Tibial artery (tissue), 4 donors: ENCODE measurements around the gene ALDH18A1.

Source experiments
- DNase-seq, 2 donors: peaks; one replicate each; pipeline ENCODE4 v3.0.0-alpha.2; 2019
- H3K27ac ChIP-seq, 2 donors: fragments of 200-600 bp; sonication (generic) in 1 of 2; 1 replicate in 1 of 2; 2 replicates in 1 of 2; pipeline ENCODE4 v1.5.1; 2018 to 2019; ENCODE audit warnings: mild to moderate bottlenecking in 1 of 2
- H3K27me3 ChIP-seq, 2 donors: fragments of 200-600 bp; sonication (generic) in 1 of 2; one replicate each; pipeline versions ENCODE4 v1.5.1 to v1.6.0; 2016 to 2019
- H3K36me3 ChIP-seq, 3 donors: fragments of 200-600 bp; sonication (generic) in 2 of 3; one replicate each; pipeline ENCODE4 v1.5.1; 2016 to 2019; ENCODE audit warnings: mild to moderate bottlenecking in 2 of 3
- H3K4me1 ChIP-seq, 4 donors: fragments of 200-600 bp; sonication (generic) in 2 of 4; 1 replicate in 3 of 4; 2 replicates in 1 of 4; pipeline ENCODE4 v1.5.1; 2016 to 2019
- H3K4me3 ChIP-seq, 2 donors: fragments of 200-600 bp; sonication (generic) in 1 of 2; 1 replicate in 1 of 2; 2 replicates in 1 of 2; pipeline ENCODE4 v1.5.1; 2018 to 2019; ENCODE audit warnings: mild to moderate bottlenecking in 2 of 2
- H3K9me3 ChIP-seq, 3 donors: fragments of 200-600 bp; sonication (generic) in 1 of 3; one replicate each; pipeline ENCODE4 v1.5.1; 2016 to 2019
- intact Hi-C: fragments of 100-400 bp; cut with DNase I; formaldehyde crosslinking; loops from one replicate; pipeline ENCODE4 v1.15.0; 2023; ENCODE audit warnings: low total_unique reads
- TF ChIP-seq, protein P1 (sequence below), 2 experiments: fragments of 200-600 bp in 1 of 2; fragments of 450-650 bp in 1 of 2; IDR thresholded peaks; one replicate each; pipeline ENCODE4 v1.5.1; 2017 to 2019; ENCODE audit warnings: antibody characterized with exemption in 2 of 2, mild to moderate bottlenecking in 1 of 2, moderate library complexity in 1 of 2

Gene ALDH18A1

DNA sequence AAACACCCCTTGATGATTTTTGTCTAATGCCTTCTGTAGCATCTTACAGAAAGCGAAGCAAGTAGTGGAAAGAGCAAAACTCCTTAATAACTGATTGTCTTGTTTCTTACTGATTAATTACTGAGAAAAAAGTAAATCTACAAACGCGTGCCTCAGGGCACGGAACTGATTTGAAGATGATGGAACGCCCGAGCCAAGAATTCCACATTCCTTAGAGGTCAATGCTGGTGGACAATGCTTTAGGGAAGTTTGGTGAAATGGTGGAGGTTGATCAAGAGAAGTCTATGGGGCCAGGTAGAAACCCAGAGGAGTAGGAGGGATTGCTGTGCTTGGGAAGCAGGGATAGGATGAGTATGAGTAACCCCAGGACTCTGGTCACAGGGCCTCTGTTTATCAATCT is 90.4 kb downstream of the ALDH18A1 start:
- no peaks in the 10 kb centered on the region for H3K36me3 ChIP-seq
- peaks cover 0 to 17% (median 9%) of the 10 kb centered on the region in 4 donors for H3K4me1 ChIP-seq
- H3K27me3 ChIP-seq = no peaks in the 10 kb centered on the region
- no peaks in the 10 kb centered on the region for H3K9me3 ChIP-seq
- H3K4me3 ChIP-seq = no peak overlapping the region
- no peak for DNase-seq
- intact Hi-C loops = no loop called here
- TF ChIP-seq, protein P1, sequence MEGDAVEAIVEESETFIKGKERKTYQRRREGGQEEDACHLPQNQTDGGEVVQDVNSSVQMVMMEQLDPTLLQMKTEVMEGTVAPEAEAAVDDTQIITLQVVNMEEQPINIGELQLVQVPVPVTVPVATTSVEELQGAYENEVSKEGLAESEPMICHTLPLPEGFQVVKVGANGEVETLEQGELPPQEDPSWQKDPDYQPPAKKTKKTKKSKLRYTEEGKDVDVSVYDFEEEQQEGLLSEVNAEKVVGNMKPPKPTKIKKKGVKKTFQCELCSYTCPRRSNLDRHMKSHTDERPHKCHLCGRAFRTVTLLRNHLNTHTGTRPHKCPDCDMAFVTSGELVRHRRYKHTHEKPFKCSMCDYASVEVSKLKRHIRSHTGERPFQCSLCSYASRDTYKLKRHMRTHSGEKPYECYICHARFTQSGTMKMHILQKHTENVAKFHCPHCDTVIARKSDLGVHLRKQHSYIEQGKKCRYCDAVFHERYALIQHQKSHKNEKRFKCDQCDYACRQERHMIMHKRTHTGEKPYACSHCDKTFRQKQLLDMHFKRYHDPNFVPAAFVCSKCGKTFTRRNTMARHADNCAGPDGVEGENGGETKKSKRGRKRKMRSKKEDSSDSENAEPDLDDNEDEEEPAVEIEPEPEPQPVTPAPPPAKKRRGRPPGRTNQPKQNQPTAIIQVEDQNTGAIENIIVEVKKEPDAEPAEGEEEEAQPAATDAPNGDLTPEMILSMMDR (IDR thresholded peaks at IDR 0.05) = no peak
- H3K27ac ChIP-seq = no peak overlapping the region

DNA sequence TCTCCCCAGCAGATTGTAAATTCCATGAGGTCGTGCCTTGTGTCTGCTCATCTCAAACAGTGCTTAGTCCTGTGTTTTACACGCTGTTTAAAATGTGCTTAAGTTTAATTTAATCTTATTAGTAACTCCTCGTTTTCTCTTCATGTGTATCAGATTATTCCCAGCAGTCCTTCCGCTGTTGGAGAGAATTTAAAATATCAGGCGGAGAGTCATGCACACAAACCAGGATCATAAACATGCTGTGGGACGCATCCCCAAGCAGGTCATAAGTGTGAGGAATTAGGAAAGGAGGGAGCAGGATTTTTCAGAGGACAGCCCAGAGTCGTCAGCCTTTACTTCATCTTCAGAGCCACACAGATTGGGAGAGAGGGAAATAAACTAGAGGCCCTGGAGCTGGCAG is 91.2 kb downstream of the ALDH18A1 start:
- H3K27ac ChIP-seq = no peak overlapping the region
- peaks cover 0 to 17% (median 9%) of the 10 kb centered on the region in 4 donors for H3K4me1 ChIP-seq
- H3K36me3 ChIP-seq = peaks cover 0 to 3% (median 0%) of the 10 kb centered on the region in 3 donors
- DNase-seq = no peak
- H3K27me3 ChIP-seq = no peaks in the 10 kb centered on the region
- H3K9me3 ChIP-seq = no peaks in the 10 kb centered on the region
- H3K4me3 ChIP-seq = no peak overlapping the region
- TF ChIP-seq, protein P1 (IDR thresholded peaks at IDR 0.05) = no peak
- intact Hi-C loops = no loop called here

DNA sequence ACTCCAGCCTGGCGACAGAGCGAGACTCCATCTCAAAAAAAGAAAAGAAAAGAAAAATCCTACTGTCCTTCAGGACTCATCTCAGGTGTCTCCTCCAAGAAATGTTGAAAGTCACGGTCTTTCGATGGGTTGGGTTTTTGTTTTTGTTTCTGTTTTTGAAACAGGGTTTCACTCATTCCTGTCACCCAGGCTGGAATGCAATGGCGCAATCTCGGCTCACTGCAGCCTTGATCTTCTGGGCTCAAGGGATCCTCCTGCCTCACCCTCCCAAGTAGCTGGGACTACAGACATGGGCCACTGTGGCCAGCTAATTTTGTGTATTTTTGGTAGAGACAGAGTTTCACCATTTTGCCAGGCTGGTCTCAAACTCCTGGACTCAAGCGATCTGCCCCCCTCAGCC is 92.2 kb downstream of the ALDH18A1 start:
- Histone ChIP-seq H3K36me3 (peaks cover 0 to 3% (median 0%) of the 10 kb centered on the region in 3 donors), H3K27me3 (no peaks in the 10 kb centered on the region), H3K9me3 (no peaks in the 10 kb centered on the region), H3K4me3 (no peak overlapping the region), H3K4me1 (peaks cover 0 to 17% (median 9%) of the 10 kb centered on the region in 4 donors), H3K27ac (no peak overlapping the region)
- TF ChIP-seq, protein P1 (IDR thresholded peaks at IDR 0.05) = no peak
- DNase-seq = no peak
- intact Hi-C loops = loop anchor here (5.0 kb wide), 1 partner anchor 187 kb away; no protein-coding TSS in a partner anchor

DNA sequence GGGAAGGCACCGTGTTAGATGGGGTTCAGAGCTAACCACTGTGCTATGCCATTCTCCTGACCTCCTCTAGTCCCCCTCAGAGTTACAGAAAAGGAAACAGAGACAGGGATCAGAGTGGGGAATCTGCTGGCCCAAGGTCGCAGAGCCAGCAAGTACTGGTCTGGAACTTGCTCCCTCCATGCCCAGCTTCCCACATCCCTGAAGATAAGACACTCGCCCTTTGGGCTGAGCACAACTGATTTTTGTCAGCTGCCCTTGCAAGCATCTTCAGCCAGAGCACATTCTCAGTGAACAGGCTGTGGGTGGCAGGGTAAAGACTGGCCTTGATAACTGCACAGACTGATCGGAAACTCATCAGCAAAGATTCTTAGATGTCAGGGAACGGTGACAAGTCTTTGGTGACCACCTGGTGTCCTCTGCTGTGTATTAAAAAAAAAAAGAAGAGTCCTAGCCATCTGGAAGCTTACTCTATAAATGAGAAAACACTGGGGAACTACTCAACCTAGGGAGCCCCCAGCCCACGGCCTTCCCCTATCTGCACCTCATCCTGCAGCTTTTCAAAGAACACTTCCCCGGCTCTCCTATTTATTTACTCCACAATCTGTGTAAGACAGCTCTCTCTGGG is 94.1 kb downstream of the ALDH18A1 start:
- Histone ChIP-seq H3K36me3 (peaks cover 0 to 3% (median 0%) of the 10 kb centered on the region in 3 donors), H3K4me1 (peaks cover 0 to 18% (median 6%) of the 10 kb centered on the region in 4 donors), H3K27ac (no peak overlapping the region), H3K4me3 (no peak overlapping the region), H3K27me3 (no peaks in the 10 kb centered on the region), H3K9me3 (no peaks in the 10 kb centered on the region)
- TF ChIP-seq, protein P1 (IDR thresholded peaks at IDR 0.05) = no peak
- no peak for DNase-seq
- intact Hi-C loops = loop anchor here (5.0 kb wide), 1 partner anchor 185 kb away; no protein-coding TSS in a partner anchor

DNA sequence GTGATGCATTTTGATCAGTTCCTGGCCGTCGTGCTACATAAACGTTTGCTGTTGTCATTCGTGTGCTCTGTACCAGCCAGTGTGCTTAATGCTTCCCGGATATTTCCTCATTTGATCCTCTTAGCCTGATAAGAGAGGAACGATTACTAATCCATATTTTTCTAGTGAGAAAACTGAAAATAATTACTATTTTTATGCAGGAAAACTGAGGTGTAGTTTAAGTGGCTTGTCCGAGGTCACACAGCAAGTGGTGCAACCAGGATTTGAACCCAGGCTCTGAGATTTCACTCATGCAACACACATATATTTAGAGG is 94.7 kb downstream of the ALDH18A1 start:
- H3K27me3 ChIP-seq = no peaks in the 10 kb centered on the region
- intact Hi-C loops = loop anchor here (5.0 kb wide), 1 partner anchor 185 kb away; no protein-coding TSS in a partner anchor

More for the DNA sequence above, 94.7 kb downstream of the ALDH18A1 start:
- H3K36me3 ChIP-seq = peaks cover 0 to 3% (median 2%) of the 10 kb centered on the region in 3 donors
- H3K4me3 ChIP-seq = peak overlapping the region; percentile 68 to 85
- peak overlapping the region in 1 of 2 donors; percentile 37 for H3K27ac ChIP-seq
- DNase-seq = no peak
- peaks cover 0 to 18% (median 9%) of the 10 kb centered on the region in 4 donors for H3K4me1 ChIP-seq
- TF ChIP-seq, protein P1 (IDR thresholded peaks at IDR 0.05) = no peak
- H3K9me3 ChIP-seq = no peaks in the 10 kb centered on the region
